ENCODE results near the gene APRT. TPM values are rescaled to one million over a fixed set of nuclear protein-coding genes. Genes with fewer than 3 reads are reported as not detected.

The APRT gene
- total RNA-seq, 1 donor: 70.8 TPM

- H3K27me3 ChIP-seq (ENCODE audit: insufficient read depth, low read length): no peaks in the 10 kb centered on the region
- peaks cover 15% of the 10 kb centered on the region for H3K4me1 ChIP-seq (ENCODE audit: insufficient read depth, low read length)
- no peak overlapping the region for H3K4me3 ChIP-seq (ENCODE audit: low read length)
- H3K9me3 ChIP-seq (ENCODE audit: low read depth, low read length): no peaks in the 10 kb centered on the region
Measured at GRCh38 chr16:88760424-88761142, 51.1 kb downstream of the APRT start.

GRCh38 chr16:88759976-88760350, 51.8 kb downstream of the APRT start:
- H3K9me3 ChIP-seq (ENCODE audit: low read depth, low read length): no peaks in the 10 kb centered on the region
- no peaks in the 10 kb centered on the region for H3K27me3 ChIP-seq (ENCODE audit: insufficient read depth, low read length)
- H3K4me1 ChIP-seq (ENCODE audit: insufficient read depth, low read length): peaks cover 17% of the 10 kb centered on the region
- no peak overlapping the region for H3K4me3 ChIP-seq (ENCODE audit: low read length)

Other genes with a start within 250 kb of the APRT start
- gene ZC3H18, start 241.5 kb downstream of the APRT start, total RNA-seq: 24.7 TPM
- 0.21 TPM for gene IL17C, start 173.4 kb downstream of the APRT start, total RNA-seq
- 388 TPM for gene CYBA, start 160.9 kb downstream of the APRT start, total RNA-seq
- 18.8 TPM for gene MVD, start 148.8 kb downstream of the APRT start, total RNA-seq
- gene SNAI3, start 125.4 kb downstream of the APRT start, total RNA-seq: 6.0 TPM
- gene RNF166, start 105.5 kb downstream of the APRT start, total RNA-seq: 130 TPM
- 6.7 TPM for gene CTU2, start 105.4 kb downstream of the APRT start, total RNA-seq
- gene PIEZO1, start 26.7 kb downstream of the APRT start, total RNA-seq: 54.5 TPM
- 0.42 TPM for gene CDT1, start 8.1 kb downstream of the APRT start, total RNA-seq
- 21.6 TPM for gene GALNS, start 45.0 kb upstream of the APRT start, total RNA-seq
- gene TRAPPC2L, start 45.2 kb upstream of the APRT start, total RNA-seq: 24.0 TPM
- not detected for gene PABPN1L, start 54.7 kb upstream of the APRT start, total RNA-seq
- gene CBFA2T3, start 165.3 kb upstream of the APRT start, total RNA-seq: 1.3 TPM